PC-3 (cell line): ENCODE results near the gene INF2. TPM values are rescaled to one million over a fixed set of nuclear protein-coding genes. Genes with fewer than 3 reads are reported as not detected.

Source experiments
- ATAC-seq: fragments of 200-7000 bp; cut with Tn5 transposase; 2 replicates; pipeline ENCODE4 v1.9.1; 2020; ENCODE audit warnings: mild to moderate bottlenecking, moderate library complexity
- BruUV-seq: library from RNA; stranded (reverse); fragments of 400-500 nt; replicated peaks from 2 replicates; lab custom pipeline; 2021; lab: Mats Ljungman, UMichigan
- CTCF ChIA-PET: fragments of 300-600 bp; sonication (Branson Sonifier 250); formaldehyde crosslinking; loops from one replicate; lab custom pipeline; 2022; ENCODE audit warnings: antibody characterized with exemption; lab: Charles Lee
- POLR2A ChIA-PET: fragments of 300-600 bp; sonication (Branson Sonifier 250); formaldehyde crosslinking; loops from one replicate; lab custom pipeline; 2022; ENCODE audit warnings: antibody characterized with exemption; ENCODE audit not compliant: unreplicated experiment; lab: Charles Lee
- DNase-seq: peaks from one replicate; pipeline ENCODE4 v3.0.0-alpha.2; 2015
- H2AFZ ChIP-seq: fragments of 300-600 bp; sonication (generic); 2 replicates; pipeline ENCODE4 v1.6.0; 2016; ENCODE audit warnings: antibody characterized with exemption, low read length
- H3F3A ChIP-seq: fragments of 300-600 bp; sonication (generic); one replicate; pipeline ENCODE4 v1.6.0; 2017; ENCODE audit warnings: antibody characterized with exemption, low read length, control low read depth, mild to moderate bottlenecking; ENCODE audit not compliant: unreplicated experiment
- H3K27ac ChIP-seq: fragments of 300-600 bp; sonication (generic); 2 replicates; pipeline ENCODE4 v1.5.1; 2016; ENCODE audit warnings: mild to moderate bottlenecking, low read length
- H3K27me3 ChIP-seq: fragments of 300-600 bp; sonication (generic); 2 replicates; pipeline ENCODE4 v1.6.1; 2016; ENCODE audit warnings: low read length, mixed read lengths
- H3K36me3 ChIP-seq: fragments of 300-600 bp; sonication (generic); 2 replicates; pipeline ENCODE4 v1.6.1; 2016; ENCODE audit warnings: low read depth, mixed run types, low read length, mixed read lengths
- H3K4me1 ChIP-seq: fragments of 300-600 bp; sonication (generic); 2 replicates; pipeline ENCODE4 v1.5.1; 2016; ENCODE audit warnings: low read length; ENCODE audit not compliant: insufficient read depth
- H3K4me2 ChIP-seq: fragments of 300-600 bp; sonication (generic); 2 replicates; pipeline ENCODE4 v1.6.0; 2016; ENCODE audit warnings: low read length
- H3K4me3 ChIP-seq: fragments of 300-600 bp; sonication (generic); 2 replicates; pipeline ENCODE4 v1.5.1; 2016; ENCODE audit warnings: mild to moderate bottlenecking, low read length, mixed read lengths
- H3K79me2 ChIP-seq: fragments of 300-600 bp; sonication (generic); 2 replicates; pipeline ENCODE4 v1.6.1; 2017; ENCODE audit warnings: low read length, mixed read lengths
- H3K9ac ChIP-seq: fragments of 300-600 bp; sonication (generic); 2 replicates; pipeline ENCODE4 v1.6.0; 2016; ENCODE audit warnings: mild to moderate bottlenecking, low read length
- H3K9me2 ChIP-seq: fragments of 300-600 bp; sonication (generic); replicated peaks from 2 replicates; pipeline ENCODE4 v1.6.1; 2016; ENCODE audit warnings: mixed run types, low read length, mixed read lengths
- H3K9me3 ChIP-seq: fragments of 300-600 bp; sonication (generic); 2 replicates; pipeline ENCODE4 v1.6.1; 2016; ENCODE audit warnings: low read length, mixed read lengths
- H4K20me1 ChIP-seq: fragments of 300-600 bp; sonication (generic); 2 replicates; pipeline ENCODE4 v1.6.1; 2016; ENCODE audit warnings: low read length, mixed read lengths
- EZH2 ChIP-seq: fragments of 300-600 bp; sonication (generic); IDR thresholded peaks from one replicate; pipeline ENCODE4 v1.6.1; 2017; ENCODE audit warnings: antibody characterized with exemption, mild to moderate bottlenecking, low read length; ENCODE audit not compliant: unreplicated experiment
- EZH2phosphoT487 ChIP-seq: fragments of 300-600 bp; sonication (generic); IDR thresholded peaks from 2 replicates; pipeline ENCODE4 v1.6.1; 2018; ENCODE audit warnings: mild to moderate bottlenecking, antibody characterized with exemption, low read length, borderline replicate concordance
- intact Hi-C: fragments of 100-400 bp; cut with micrococcal nuclease; formaldehyde crosslinking; loops from 2 replicates; pipeline ENCODE4 v1.9.0; 2023
- total RNA-seq: library from RNA; depleted of rRNA; stranded (reverse); fragments of >200 nt; gene quantifications from 2 replicates; pipeline ENCODE4 v1.2.3, GENCODE V29; 2014
- TF ChIP-seq, protein P1 (sequence below): fragments of 300-600 bp; sonication (generic); conservative IDR thresholded peaks from 2 replicates; pipeline ENCODE4 v1.5.1; 2017; ENCODE audit warnings: antibody characterized with exemption, low read depth, mild to moderate bottlenecking, low read length

INF2 gene
- total RNA-seq, 1 experiment from 2014 or later = 132 TPM

DNA sequence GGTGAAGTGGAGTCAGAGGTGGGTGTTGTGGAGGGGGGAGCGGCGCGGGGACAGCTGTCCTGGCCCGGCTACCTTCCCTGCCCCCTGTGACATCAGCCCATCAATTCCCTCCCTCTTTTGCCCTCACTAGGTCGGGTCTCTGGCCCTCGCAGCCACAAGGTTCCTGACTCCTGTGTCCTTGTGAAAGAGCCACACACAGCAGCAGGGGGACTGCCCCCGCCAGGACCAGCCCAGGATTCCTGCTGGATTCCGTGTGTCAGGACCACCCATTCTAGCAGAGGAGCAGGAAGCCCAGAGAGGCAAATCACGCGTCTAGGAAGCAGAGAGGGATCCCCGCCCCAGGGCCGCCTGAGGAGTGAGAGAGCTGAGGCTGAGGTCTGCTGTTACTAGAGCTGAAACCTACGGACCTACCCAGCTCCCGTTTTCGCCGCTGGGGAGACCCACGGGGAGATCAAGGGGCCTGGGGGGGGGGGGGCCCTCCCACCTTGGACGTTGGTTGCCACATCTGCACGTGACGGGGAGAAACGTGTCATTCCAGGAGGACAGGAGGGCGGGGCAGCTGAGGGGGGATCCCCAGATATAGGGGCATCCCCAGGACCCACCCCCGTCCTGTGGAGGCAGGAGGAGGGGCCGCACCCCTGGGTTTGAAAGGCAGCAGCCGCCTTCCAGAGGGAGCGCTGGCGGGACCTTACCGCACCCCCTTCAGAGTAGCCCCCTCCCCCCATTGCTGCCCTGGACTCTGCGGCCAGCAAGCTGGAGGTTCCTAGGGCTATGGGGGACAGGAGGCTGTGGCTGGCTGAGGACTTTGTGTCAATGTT is 12.5 kb upstream of the INF2 start:
- Histone ChIP-seq H3K4me3 (no peak overlapping the region), H3F3A (no peaks in the 10 kb centered on the region), H2AFZ (peak overlapping the region; percentile 73; the same call in 1 of the 2 replicates), H3K9ac (peak overlapping the region; percentile 82), H3K4me2 (peak overlapping the region; percentile 80), H3K4me1 (peaks cover 47% of the 10 kb centered on the region), H3K79me2 (0 out of 2 replicates have a peak, but pooled peaks cover 5% of the 10 kb centered on the region), H4K20me1 (no peaks in the 10 kb centered on the region), H3K36me3 (no peaks in the 10 kb centered on the region), H3K27me3 (no peaks in the 10 kb centered on the region), H3K9me2 (no peaks in the 10 kb centered on the region), H3K9me3 (no peaks in the 10 kb centered on the region), H3K27ac (peak overlapping the region; percentile 81)
- ATAC-seq (no peak), DNase-seq (no peak)
- intact Hi-C loops = no loop called here
- ChIA-PET CTCF (no interaction called here), POLR2A (no interaction called here)
- BruUV-seq = no TSS peak
- no peak for TF ChIP-seq EZH2
- TF ChIP-seq, protein P1, sequence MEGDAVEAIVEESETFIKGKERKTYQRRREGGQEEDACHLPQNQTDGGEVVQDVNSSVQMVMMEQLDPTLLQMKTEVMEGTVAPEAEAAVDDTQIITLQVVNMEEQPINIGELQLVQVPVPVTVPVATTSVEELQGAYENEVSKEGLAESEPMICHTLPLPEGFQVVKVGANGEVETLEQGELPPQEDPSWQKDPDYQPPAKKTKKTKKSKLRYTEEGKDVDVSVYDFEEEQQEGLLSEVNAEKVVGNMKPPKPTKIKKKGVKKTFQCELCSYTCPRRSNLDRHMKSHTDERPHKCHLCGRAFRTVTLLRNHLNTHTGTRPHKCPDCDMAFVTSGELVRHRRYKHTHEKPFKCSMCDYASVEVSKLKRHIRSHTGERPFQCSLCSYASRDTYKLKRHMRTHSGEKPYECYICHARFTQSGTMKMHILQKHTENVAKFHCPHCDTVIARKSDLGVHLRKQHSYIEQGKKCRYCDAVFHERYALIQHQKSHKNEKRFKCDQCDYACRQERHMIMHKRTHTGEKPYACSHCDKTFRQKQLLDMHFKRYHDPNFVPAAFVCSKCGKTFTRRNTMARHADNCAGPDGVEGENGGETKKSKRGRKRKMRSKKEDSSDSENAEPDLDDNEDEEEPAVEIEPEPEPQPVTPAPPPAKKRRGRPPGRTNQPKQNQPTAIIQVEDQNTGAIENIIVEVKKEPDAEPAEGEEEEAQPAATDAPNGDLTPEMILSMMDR = no peak
- no peak for TF ChIP-seq EZH2phosphoT487

DNA sequence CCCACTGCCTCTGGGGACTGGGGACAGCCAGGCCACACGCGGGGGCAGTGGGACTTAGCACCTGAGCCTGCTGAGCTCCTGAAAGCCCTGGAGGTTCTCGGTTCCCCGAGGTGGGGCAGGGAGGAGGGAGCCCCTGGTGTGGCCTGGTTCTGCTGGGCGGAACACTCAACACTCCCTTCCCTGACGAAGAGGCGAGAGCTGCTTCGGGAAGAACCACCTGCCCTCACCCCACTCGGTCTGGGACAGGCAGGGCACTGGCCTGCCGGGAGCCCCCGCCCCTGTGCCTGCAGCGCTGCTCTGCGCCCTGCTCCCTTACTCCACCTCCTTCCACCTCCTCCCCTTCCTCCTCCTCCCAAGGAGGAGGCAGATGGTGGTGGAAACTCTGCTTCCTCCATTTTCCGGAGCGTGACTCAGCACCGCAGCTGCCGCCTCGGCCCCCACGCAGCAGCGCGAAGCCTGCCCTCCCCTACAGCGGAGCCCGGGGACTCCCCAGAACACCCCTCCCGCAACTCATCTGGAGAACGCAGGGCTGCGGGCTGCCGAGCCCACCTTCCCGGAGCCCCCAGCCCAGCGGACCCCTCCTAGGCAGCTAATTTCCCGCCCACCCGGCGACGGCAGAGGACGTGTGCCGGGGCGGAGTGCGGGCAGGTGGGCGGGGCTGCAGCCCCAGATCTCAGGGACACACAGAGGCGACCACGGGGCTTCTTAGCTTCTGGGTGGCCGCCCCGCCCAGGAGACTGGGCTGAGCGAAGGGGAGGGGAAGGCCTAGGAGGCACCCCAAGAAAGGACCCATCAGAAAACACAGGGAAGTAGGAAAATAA is 11.7 kb upstream of the INF2 start:
- Histone ChIP-seq H3F3A (no peaks in the 10 kb centered on the region), H3K4me2 (peak overlapping the region; percentile 80), H3K9me3 (no peaks in the 10 kb centered on the region), H3K27me3 (no peaks in the 10 kb centered on the region), H2AFZ (peak overlapping the region; percentile 73), H3K9me2 (no peaks in the 10 kb centered on the region), H3K27ac (peak overlapping the region; percentile 81), H3K4me3 (peak overlapping the region; percentile 45; the same call in 1 of the 2 replicates), H3K79me2 (0 out of 2 replicates have a peak, but pooled peaks cover 5% of the 10 kb centered on the region), H4K20me1 (no peaks in the 10 kb centered on the region), H3K36me3 (no peaks in the 10 kb centered on the region), H3K4me1 (peaks cover 55% of the 10 kb centered on the region), H3K9ac (peak overlapping the region; percentile 82)
- peak; percentile 25 for ATAC-seq
- peak; percentile 63 for DNase-seq
- POLR2A ChIA-PET = interaction anchor here (1.0 kb wide), 1 partner anchor 11 kb away, joined by 4 read pairs; no protein-coding TSS in a partner anchor
- intact Hi-C loops = no loop called here
- TF ChIP-seq, protein P1 = no peak
- no peak for TF ChIP-seq EZH2phosphoT487
- no peak for TF ChIP-seq EZH2
- CTCF ChIA-PET = no interaction called here
- TSS peak; percentile 35 for BruUV-seq
